Testis (tissue), 2 donors: Measurements from ENCODE around the gene ARL17B.
"Not testable (repeated sequence)": the region's sequence is repeated elsewhere in the genome, so short reads cannot be mapped to it uniquely, and the experiment has no call there.

ENCODE experiments used
- POLR2A ChIP-seq: fragments of 450-650 bp; IDR thresholded peaks from one replicate; pipeline ENCODE4 v1.6.1; 2017; ENCODE audit warnings: antibody characterized with exemption, mild to moderate bottlenecking, moderate library complexity
- TF ChIP-seq, protein P1 (sequence below), 3 experiments: fragments of 450-650 bp in 2 of 3; fragments of 200-600 bp in 1 of 3; sonication (generic) in 1 of 3; IDR thresholded peaks; one replicate each; pipeline ENCODE4 v1.5.1; 2016 to 2019; ENCODE audit warnings: antibody characterized with exemption in 3 of 3, mild to moderate bottlenecking in 2 of 3, moderate library complexity in 1 of 3

DNA sequence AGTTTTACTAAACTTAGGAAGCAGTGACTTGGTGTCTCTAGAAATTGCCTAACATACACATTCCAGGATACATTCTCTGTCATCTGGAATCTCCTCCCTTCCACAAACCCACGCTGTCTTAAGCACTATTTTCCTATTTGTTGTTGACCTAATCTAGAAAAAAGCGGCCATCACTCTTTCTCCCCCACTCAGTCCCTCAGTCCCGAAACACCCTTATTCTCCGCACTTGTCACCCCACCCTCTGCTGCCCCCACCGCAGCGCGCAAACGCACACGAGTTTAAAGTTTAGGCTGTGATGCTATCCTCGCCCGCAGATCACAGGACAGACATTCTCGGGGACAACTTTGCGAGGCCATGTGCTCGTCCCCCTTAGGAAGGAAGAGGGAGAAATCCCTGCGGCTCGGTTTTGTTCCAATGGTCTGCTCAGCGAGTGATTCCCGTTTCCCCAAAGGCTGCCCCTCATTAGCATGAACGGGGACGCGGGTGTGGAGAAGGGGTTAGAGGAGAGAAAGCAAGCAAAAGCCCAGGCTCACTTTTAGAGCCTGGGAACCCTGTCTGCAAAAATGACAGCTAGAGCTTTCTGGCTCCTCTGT lies 95.4 kb downstream of the ARL17B start:
- TF ChIP-seq, protein P1, sequence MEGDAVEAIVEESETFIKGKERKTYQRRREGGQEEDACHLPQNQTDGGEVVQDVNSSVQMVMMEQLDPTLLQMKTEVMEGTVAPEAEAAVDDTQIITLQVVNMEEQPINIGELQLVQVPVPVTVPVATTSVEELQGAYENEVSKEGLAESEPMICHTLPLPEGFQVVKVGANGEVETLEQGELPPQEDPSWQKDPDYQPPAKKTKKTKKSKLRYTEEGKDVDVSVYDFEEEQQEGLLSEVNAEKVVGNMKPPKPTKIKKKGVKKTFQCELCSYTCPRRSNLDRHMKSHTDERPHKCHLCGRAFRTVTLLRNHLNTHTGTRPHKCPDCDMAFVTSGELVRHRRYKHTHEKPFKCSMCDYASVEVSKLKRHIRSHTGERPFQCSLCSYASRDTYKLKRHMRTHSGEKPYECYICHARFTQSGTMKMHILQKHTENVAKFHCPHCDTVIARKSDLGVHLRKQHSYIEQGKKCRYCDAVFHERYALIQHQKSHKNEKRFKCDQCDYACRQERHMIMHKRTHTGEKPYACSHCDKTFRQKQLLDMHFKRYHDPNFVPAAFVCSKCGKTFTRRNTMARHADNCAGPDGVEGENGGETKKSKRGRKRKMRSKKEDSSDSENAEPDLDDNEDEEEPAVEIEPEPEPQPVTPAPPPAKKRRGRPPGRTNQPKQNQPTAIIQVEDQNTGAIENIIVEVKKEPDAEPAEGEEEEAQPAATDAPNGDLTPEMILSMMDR (IDR thresholded peaks at IDR 0.05), result not testable (repeated sequence)
- not testable (repeated sequence) for TF ChIP-seq POLR2A
